ENCODE data around the gene HRAS. TPM values are rescaled to one million over a fixed set of nuclear protein-coding genes. Genes with fewer than 3 reads are reported as not detected.
A peak's percentile ranks its signal among the peaks of the same experiment; 100 is the strongest.

HRAS gene
- total and polyA plus RNA-seq, 8 donors, result 14.2 to 181 (median 70.8) TPM

- Histone ChIP-seq H3K27ac (peak overlapping the region in 4 of 5 donors; percentile 70 to 100 (median 98)), H3K4me3 (peak overlapping the region; percentile 48 to 88 (median 58))
- intact Hi-C loops (cut with DNase I; ENCODE audit: low total_unique reads), result no loop called here
Observed at GRCh38 chr11:504994-505344, 30.4 kb downstream of the HRAS start.

GRCh38 chr11:504053-504993 lies 31.1 kb downstream of the HRAS start:
- Histone ChIP-seq H3K4me3 (peak overlapping the region; percentile 48 to 61 (median 54)), H3K27me3 (no peaks in the 10 kb centered on the region), H3K27ac (peak overlapping the region in 4 of 5 donors; percentile 70 to 100 (median 98)), H3K4me1 (peaks cover 35 to 62% (median 55%) of the 10 kb centered on the region in 4 donors), H3K36me3 (peaks cover 26 to 37% (median 35%) of the 10 kb centered on the region in 4 donors), H3K9me3 (no peaks in the 10 kb centered on the region)
- TF ChIP-seq POLR2AphosphoS5 (IDR thresholded peaks at IDR 0.05) (no peak), CTCF (IDR thresholded peaks at IDR 0.05) (no peak), POLR2A (IDR thresholded peaks at IDR 0.05) (no peak), EP300 (IDR thresholded peaks at IDR 0.05) (no peak)
- DNase-seq, result peak; percentile 35 to 81
- intact Hi-C loops (cut with DNase I; ENCODE audit: low total_unique reads), result no loop called here
- WGBS, 5 donors, result 6 to 15% (median 11%) methylated on average over 27 to 72 of the region's 72 CpGs

More at GRCh38 chr11:504994-505344, 30.4 kb downstream of the HRAS start:
- Histone ChIP-seq H3K27me3 (no peaks in the 10 kb centered on the region), H3K9me3 (no peaks in the 10 kb centered on the region), H3K36me3 (peaks cover 19 to 34% (median 34%) of the 10 kb centered on the region in 4 donors), H3K4me1 (peaks cover 35 to 62% (median 55%) of the 10 kb centered on the region in 4 donors)
- no peak for TF ChIP-seq CTCF (IDR thresholded peaks at IDR 0.05)
- TF ChIP-seq EP300 (IDR thresholded peaks at IDR 0.05), result no peak
- no peak for TF ChIP-seq POLR2AphosphoS5 (IDR thresholded peaks at IDR 0.05)
- no peak for TF ChIP-seq POLR2A (IDR thresholded peaks at IDR 0.05)
- no peak for DNase-seq
- WGBS, 5 donors, result 61 to 66% (median 65%) methylated on average over 7 of the region's 7 CpGs

GRCh38 chr11:503179-503981 lies 32.0 kb downstream of the HRAS start:
- intact Hi-C loops (cut with DNase I; ENCODE audit: low total_unique reads), result no loop called here
- 38 to 72% (median 65%) methylated on average over 7 to 24 of the region's 24 CpGs for WGBS, 5 donors
- no peaks in the 10 kb centered on the region for H3K27me3 ChIP-seq
- peaks cover 35 to 59% (median 54%) of the 10 kb centered on the region in 4 donors for H3K4me1 ChIP-seq
- TF ChIP-seq EP300 (IDR thresholded peaks at IDR 0.05), result no peak
- TF ChIP-seq POLR2AphosphoS5 (IDR thresholded peaks at IDR 0.05), result no peak
- no peak for TF ChIP-seq CTCF (IDR thresholded peaks at IDR 0.05)
- no peaks in the 10 kb centered on the region for H3K9me3 ChIP-seq
- peak overlapping the region in 4 of 5 donors; percentile 70 to 100 (median 98) for H3K27ac ChIP-seq
- H3K4me3 ChIP-seq, result peak overlapping the region; percentile 48 to 61 (median 54)
- peak in 1 of 2 donors; percentile 31 for DNase-seq
- H3K36me3 ChIP-seq, result peaks cover 35 to 40% (median 37%) of the 10 kb centered on the region in 4 donors

All from stomach (tissue), 9 donors.